Raji (cell line): Measurements from ENCODE around the gene IDI1.
A peak's percentile ranks its signal among the peaks of the same experiment; 100 is the strongest.

Source experiments
- POLR2A ChIP-seq: IDR thresholded peaks from 2 replicates; pipeline ENCODE4 v1.6.1; 2011; ENCODE audit warnings: low read depth, low read length, control low read depth; ENCODE audit not compliant: insufficient read depth

Gene IDI1

DNA sequence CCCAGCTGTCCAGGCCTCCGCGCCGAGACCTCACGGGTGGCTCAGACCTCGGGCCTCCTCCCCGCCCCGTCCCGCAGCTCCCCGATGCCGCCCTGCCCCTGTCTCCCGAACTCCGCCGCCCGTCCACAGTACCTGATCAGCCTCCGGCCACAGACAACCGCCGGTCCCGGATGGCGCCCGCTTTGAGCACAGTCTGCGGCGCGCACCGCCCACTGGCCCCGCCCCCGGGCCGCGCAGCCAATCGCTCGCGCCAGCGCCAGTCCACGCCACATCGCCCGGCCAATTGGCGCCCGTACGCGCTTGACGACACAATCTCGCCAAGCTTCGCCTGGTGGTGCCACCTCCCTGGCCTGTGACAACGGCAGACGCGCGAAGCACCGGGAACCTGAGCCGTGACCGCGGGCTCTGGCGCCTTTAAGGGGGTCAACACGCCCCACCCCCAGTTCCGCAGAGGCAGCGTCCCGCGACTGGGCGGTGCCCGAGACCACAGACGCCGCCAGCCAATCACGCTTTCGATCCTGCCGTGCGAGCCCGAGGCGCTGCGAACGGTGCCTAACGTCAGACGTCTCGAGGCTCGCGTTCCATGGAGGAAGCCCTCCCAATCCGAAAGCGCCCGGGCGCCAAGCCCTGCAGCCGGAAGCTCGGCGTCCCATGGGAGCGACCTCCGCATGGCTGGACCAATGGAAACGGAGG lies at the start of gene IDI1:
Gene IDI1, minus strand, starts transcription at position 388 of the 693 bp plus-strand sequence. Its CDS starts 116 bp downstream, at position 272.
- peak; percentile 92 for TF ChIP-seq POLR2A

DNA sequence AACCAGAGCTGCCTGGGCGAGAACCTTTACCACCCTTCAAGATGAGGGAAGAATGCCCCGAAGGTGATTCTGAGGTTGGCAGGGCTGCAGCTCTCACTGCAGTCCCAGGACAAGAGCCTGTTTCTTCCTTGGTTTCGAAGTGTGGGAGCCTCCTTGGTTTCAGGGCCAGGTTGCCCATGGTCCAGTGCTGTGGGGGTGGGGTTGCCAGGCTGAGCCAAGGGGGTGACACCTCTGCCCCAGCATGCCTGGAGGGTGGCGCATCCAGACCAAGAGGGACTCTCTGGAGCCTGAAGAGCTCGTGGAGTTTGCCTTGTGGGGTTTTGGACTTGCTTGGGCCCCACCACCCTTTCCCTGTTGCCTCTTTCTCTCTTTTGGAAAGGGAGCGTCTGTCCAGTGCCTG lies 48.5 kb upstream of the IDI1 start:
- TF ChIP-seq POLR2A = no peak

DNA sequence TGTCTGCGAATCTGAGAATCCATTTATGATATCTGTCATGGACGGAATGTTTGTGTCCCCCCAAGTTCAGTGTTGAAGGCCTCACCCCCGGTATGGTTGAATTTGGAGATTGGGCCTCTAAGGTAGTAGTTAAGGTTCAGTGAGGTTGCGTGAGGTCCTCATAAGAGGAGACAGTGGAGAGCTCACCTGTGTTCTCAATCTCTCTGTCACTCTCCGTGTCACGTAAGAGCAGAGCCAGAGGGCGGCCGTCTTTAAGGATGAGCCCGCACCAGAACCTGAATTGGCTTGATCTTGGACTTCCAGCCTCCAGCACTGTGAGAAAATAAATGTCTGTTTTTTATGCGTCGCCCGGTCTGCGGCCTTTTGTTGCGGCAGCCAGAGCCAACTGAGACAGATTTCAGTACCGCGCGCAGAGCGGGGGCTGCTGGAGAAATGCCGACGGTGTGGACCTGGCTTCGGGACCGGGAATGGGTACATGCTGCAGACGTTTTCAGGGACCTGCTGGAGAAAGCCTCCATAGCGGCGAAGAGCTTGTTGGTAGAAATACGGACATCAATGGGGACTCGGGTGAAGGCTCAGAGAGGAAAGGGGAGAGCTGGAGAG lies 47.5 kb upstream of the IDI1 start:
- no peak for TF ChIP-seq POLR2A

DNA sequence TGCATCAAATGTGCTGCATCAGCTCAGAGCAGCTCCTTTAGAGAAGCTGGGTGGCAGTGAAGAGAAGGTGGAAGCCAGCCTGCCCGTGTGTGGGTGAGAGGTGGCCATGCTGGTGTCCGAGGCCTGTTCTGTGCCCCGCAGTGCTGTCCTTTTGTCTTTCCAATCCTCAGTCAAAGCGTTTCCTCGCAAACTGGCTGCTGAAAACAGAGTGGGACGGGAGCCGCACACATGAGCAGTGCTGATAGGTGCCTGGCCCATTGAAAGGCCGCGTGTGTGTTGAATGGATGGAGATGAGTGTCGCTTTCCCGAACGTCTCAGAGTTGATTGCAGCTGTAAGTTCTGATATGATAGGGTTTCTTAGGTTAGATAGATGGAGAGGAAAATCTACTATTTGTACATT lies 46.6 kb upstream of the IDI1 start:
- no peak for TF ChIP-seq POLR2A

DNA sequence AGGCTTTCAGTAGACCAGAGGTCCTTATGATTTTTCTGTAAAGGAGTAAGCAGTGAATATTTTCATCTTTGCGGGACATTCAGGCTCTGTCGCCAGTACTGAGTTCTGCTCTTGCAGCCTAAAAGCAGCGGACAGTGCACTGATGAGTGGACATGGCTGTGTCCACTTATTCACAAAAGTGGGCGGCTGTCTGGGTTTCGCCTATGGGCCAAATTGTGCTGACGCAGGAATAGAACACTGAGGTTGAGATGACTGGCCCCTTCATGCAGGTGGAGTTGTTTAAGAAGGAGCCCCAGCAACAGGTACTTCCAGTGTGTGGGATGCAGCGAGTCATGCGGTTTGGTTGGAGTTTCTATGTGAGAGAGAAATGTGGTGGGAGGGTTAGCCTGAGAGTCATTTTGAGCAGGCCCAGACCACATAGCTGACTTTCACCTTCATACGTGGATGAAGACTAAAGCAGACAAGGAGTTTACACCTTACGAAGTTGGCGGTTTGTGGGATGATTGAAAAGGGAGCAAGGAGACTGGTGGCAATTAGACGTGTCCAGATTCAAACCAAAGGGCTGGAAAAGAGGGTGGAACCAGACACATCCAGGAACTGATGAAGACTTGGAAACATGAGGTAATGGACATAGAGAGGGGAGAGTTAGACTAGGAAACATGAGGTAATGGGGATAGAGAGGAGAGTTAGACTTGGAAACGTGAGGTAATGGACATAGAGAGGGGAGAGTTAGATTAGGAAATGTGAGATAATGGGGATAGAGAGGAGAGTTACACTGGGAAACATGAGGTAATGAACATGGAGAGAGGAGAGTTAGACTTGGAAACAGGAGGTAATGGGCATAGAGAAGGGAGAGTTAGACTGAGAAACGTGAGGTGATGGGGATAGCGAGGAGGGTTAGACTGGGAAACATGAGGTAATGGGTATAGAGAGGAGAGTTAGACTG lies 45.5 kb upstream of the IDI1 start:
- TF ChIP-seq POLR2A = no peak

DNA sequence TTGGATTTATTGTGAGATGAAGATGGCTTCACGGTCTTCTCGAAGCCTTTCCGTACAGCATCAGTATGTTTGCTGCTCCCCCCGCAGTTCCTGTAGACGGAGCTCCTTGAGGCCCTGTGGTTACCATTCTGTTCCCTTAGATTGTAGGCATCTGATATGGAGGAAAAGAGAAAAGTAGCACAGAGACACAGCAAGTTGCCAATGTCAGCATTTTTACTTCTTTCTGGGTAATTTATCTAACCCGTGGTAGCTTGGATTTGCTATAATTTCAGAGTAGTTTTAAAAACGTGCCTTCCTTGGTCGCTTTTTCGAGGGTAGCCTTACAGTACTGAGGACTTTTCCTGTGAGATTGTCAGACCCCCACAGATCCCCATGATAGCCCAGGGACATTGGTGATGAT lies 44.8 kb upstream of the IDI1 start:
- TF ChIP-seq POLR2A = no peak

DNA sequence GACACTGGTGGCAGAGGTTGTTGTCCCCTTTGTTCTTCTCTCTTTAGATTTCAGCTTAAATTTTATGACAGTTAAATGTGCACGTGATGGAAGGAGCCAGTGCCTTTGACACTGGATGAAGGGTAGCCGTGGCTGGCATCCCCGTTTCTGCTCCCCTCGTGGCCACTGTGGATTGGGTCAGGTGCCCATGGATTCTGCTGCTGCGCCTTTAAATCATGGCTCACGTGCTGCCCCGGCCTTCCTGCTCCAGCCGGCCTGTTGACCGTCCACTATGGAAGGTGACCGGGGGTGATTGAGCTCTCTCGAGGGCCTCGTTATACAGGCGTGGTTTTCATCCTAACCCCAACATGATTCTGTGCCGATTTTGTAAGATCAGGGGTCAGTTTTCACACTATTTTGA lies 41.8 kb upstream of the IDI1 start:
- no peak for TF ChIP-seq POLR2A

DNA sequence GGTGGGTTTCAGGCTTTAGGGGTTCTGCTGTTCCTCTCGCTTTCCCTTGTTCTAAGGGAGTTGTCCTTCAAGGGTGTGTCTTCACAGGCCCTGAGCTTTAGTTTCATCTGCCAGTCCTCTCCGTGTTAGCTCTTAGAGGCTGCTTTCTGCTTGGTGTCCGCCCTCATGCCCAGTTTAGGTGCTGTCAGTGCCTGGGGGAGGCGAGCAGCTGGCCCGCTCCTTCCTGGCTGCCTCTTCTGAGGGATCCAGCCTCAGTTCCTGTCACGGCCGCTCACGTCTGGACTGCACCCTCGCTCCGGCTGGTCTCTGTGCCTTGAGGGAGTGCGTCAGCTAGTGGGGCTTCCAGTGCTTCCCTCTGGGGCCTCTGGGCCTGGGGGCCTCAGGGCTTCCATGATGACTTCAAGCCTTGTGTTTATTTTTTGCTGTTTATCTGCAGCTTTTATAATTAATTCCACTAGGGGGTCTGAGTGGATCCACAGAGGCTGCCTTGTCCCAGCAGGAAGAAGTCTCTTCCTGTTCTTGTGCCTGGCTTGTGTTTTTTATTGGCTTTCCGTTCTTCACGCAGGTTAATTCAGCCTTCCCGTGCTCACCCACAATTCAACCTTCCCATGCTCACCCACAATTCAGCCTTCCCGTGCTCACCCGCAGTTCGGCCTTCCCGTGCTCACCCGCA lies 40.2 kb upstream of the IDI1 start:
- TF ChIP-seq POLR2A = no peak

DNA sequence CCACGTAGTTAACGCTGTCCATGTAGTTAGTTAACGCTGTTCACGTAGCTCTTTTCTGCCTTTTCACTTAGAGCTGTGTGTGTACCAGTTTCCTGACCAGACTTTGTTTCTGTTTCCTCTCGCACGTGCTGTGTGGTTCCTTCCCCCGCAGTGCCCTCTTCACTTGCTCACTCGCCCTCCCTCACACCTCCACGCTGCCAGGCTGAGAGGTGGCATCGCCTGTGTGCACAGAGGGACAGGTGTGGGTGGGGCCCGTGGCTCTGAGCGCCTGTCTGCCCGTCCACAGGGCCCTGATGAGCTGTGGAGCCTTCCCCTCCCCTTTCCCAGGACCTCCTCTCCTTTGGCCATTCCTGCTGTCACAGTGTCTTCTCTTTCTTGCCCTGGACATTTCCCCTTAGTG lies 37.9 kb upstream of the IDI1 start:
- TF ChIP-seq POLR2A = no peak

DNA sequence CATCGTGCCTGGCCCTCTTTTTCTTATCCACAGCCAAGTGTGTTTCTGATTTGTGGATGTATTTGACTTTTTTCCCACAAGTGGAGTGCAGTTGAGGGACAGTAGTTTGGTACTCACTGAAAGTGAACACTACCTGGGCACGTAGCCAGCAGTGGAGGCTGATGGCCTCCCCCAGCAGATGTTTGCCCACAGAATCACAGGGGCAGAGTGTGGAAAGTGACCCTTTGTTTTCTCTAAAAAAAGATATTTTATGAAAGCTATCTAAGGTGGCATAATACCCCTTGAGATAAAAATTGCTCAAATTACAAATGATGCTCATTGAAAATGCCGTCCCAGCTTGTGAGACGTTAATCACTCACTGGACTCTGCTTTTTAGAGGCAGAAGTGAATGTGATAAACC lies 36.3 kb upstream of the IDI1 start:
- no peak for TF ChIP-seq POLR2A

DNA sequence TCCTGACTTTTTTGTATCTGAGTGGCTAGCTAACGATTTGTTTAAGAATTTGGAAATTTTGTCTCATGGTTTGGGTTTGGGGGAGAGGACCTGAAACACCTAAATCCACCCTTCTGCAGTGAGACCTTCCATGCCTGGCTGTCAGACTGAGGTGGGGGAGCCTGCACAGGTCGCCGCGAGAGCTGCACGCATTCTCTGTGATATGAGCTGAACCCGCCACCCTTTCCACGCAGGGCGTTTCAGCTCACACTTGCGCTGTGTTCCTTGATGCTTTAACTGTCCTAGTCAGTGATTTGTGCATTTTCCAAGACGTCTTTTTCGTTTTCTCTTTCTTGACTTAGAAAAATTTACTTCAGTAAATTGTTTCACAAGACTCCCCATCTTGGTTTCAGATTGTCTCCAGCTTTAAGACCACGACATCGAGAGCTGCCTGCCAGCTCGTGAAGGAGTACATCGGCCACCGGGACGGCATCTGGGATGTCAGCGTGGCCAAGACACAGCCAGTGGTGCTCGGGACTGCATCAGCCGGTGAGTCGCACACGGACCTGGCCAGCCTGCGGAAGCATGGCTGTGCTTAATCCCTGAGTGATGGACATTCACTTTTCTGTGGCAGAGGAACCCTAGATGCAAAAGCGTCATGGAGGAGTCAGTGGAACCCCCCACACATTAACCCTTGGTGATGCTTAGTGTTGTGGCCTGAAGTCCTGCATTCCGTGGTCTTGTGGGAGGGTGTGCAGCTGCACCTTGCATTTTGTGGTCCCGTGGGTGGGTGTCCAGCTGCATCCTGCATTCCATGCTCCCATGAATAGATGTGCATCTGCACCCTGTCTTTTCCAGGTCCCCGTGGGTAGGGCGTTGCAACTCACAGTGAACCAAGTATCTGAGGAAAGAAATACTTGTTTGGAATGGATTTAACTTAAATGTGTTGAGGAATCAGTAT lies 35.4 kb upstream of the IDI1 start:
- TF ChIP-seq POLR2A = no peak

DNA sequence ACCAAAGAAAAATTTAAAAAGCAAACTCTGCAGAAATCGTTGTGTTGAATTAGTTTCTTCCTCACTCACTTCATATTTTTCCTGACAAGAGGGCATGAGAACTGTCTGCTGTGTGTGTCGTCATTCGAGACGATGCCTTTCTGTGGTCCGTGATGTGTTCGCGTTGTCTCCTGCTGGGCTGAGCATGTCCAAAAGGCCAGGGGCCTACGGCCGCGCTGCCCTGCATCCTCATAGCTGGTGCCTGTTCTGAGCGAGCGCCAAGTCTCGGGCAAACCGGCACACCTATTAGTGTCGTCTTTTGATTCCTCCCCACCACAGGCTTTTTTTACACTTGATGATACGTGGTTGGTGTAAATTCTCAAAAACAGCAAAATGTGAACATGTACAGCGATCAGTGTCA lies 34.7 kb upstream of the IDI1 start:
- TF ChIP-seq POLR2A = no peak

DNA sequence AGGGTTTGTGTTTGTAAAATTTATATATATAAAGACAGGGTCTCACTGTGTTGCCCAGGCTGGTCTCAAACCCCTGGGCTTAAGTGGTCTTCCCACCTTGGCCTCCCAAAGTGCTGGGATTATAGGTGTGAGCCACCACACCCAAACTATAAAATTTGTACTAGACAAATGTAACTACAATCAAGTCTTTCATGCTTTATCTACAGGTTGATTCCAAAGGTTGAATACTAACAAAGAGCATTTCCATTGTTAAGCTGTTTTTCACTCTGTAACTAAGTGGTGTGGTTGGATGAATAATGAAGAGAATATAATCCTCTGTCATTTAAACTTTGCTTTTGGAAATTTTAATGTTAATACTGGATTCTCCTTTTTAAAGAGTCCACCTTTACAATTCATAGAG lies 29.7 kb upstream of the IDI1 start:
- TF ChIP-seq POLR2A = no peak

DNA sequence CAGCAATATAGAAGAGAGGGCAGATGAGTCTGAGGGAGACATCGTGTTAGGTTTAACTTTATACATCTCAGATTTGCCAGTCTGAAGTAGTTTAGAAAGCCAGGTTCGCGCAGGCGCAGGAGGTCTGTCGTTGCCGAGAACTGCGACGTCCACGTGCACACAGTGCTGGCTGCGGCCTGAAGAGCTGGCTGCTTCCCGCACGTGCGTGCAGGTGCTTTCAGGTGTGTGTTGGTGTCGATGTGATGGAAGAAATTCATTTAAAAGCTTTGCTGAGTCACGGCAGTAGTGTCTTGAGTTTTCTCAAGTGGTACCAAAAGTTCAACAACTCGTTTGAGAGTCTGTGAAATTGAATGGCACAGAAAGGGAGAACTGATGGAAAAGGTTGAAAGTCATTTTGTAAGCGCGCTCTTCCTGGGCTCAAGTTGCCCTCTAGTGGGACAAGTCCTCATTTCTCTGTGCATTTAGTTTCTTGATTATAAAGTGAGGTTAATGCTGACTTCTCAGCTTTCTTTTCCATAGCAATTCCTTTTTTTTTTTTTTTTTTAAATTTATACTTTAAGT lies 25.9 kb upstream of the IDI1 start:
- TF ChIP-seq POLR2A = no peak
